H1 (cell line): ENCODE data around the gene HMGN1. TPM values are rescaled to one million over a fixed set of nuclear protein-coding genes. Genes with fewer than 3 reads are reported as not detected.

Source experiments
- EGR1 ChIP-seq: IDR thresholded peaks from 2 replicates; pipeline ENCODE4 v1.6.1; 2011; ENCODE audit warnings: low read depth, low read length, borderline replicate concordance
- SP1 ChIP-seq: IDR thresholded peaks from 2 replicates; pipeline ENCODE4 v1.6.1; 2011; ENCODE audit warnings: low read depth, low read length
- TBP ChIP-seq: IDR thresholded peaks from 2 replicates; pipeline ENCODE4 v1.6.1; 2011; ENCODE audit warnings: low read depth, low read length, improper control_type of control experiment
- polyA plus RNA-seq, 7 experiments: library from polyadenylated mRNA; depleted of rRNA in 3 of 7; stranded (reverse) in 5 of 7; unstranded in 2 of 7; fragments of >200 nt in 5 of 7; fragments of 200-250 nt in 2 of 7; gene quantifications; 1 replicate in 5 of 7; 2 replicates in 1 of 7; 4 replicates in 1 of 7; pipeline versions ENCODE4 v1.2.1 to v1.2.3, GENCODE V29; 2011 to 2013; ENCODE audit warnings: missing spikeins in 2 of 7, mixed read lengths in 2 of 7
- total RNA-seq: library from RNA; stranded (reverse); fragmentation: NEBNext Ultra II Directional; extraction: Animal tissue kit (Norgen Biotek cat#: 25700); gene quantifications from 2 replicates; pipeline ENCODE4 v1.2.1, GENCODE V29; 2021

The HMGN1 gene
- total and polyA plus RNA-seq, 2 of the 8 experiments (the other 6 are each of a cell fraction or from before 2014, with no cell fraction given) = 279 to 505 TPM

- TF ChIP-seq TBP = no peak
- TF ChIP-seq SP1 = peak; percentile 95
- TF ChIP-seq EGR1 = peak; percentile 75; the same call in 1 of the 2 replicates
Measured at GRCh38 chr21:39312112-39313041, 36.5 kb downstream of the HMGN1 start (continued).
